ENCODE measurements around the gene PPP2R3B. TPM values are rescaled to one million over a fixed set of nuclear protein-coding genes. Genes with fewer than 3 reads are reported as not detected.
"Not testable (repeated sequence)": the region's sequence is repeated elsewhere in the genome, so short reads cannot be mapped to it uniquely, and the experiment has no call there.

The PPP2R3B gene
- total RNA-seq, 4 donors from 2014 or later, result 7.8 to 27.9 (median 11.6) TPM

- Histone ChIP-seq H3K4me1 (peaks cover 3 to 13% (median 7%) of the 10 kb centered on the region in 4 donors), H3K4me3 (no peak overlapping the region), H3K36me3 (no peaks in the 10 kb centered on the region), H3K27ac (no peak overlapping the region), H3K27me3 (peaks cover 21% of the 10 kb centered on the region), H3K9me3 (no peaks in the 10 kb centered on the region)
- TF ChIP-seq POLR2A (IDR thresholded peaks at IDR 0.05), result no peak
- no peak for TF ChIP-seq EP300 (IDR thresholded peaks at IDR 0.05; ENCODE audit: low read depth)
- TF ChIP-seq CTCF (IDR thresholded peaks at IDR 0.05), result no peak
- TF ChIP-seq POLR2AphosphoS5 (IDR thresholded peaks at IDR 0.05), result no peak
- in situ Hi-C loops (cut with MboI; ENCODE audit: low pct_ligation_motif_present in 1 of 4, low pct_unique_long_range_greater_than_20kb in 1 of 4, low sequenced_read_pairs in 3 of 4) (no loop called here), intact Hi-C loops (cut with DNase I; ENCODE audit: low total_unique reads) (no loop called here)
- no peak for DNase-seq
- WGBS, 2 donors (ENCODE audit: low coverage in 1 of 2), result 85% methylated on average over 15 of the region's 23 CpGs; no CpG with 5 or more reads in 1 of the 2 donors
Measured at GRCh38 chrX:329291-329910, 57.3 kb downstream of the PPP2R3B start.

- intact Hi-C loops (cut with DNase I; ENCODE audit: low total_unique reads) (no loop called here), in situ Hi-C loops (cut with MboI; ENCODE audit: low pct_ligation_motif_present in 1 of 4, low pct_unique_long_range_greater_than_20kb in 1 of 4, low sequenced_read_pairs in 3 of 4) (no loop called here)
- Histone ChIP-seq H3K36me3 (no peaks in the 10 kb centered on the region), H3K27me3 (peaks cover 21% of the 10 kb centered on the region), H3K4me3 (no peak overlapping the region), H3K27ac (no peak overlapping the region), H3K4me1 (peaks cover 3 to 19% (median 9%) of the 10 kb centered on the region in 4 donors), H3K9me3 (no peaks in the 10 kb centered on the region)
- 94% methylated on average over 33 of the region's 33 CpGs; no CpG with 5 or more reads in 1 of the 2 donors for WGBS, 2 donors (ENCODE audit: low coverage in 1 of 2)
- no peak for DNase-seq
- TF ChIP-seq POLR2AphosphoS5 (IDR thresholded peaks at IDR 0.05), result no peak
- no peak for TF ChIP-seq CTCF (IDR thresholded peaks at IDR 0.05)
- no peak for TF ChIP-seq EP300 (IDR thresholded peaks at IDR 0.05; ENCODE audit: low read depth)
- TF ChIP-seq POLR2A (IDR thresholded peaks at IDR 0.05), result no peak
Measured at GRCh38 chrX:327660-328126, 59.0 kb downstream of the PPP2R3B start.

GRCh38 chrX:324664-325063, 62.0 kb downstream of the PPP2R3B start:
- DNase-seq; H3K27me3 ChIP-seq; H3K4me3 ChIP-seq; intact Hi-C loops (cut with DNase I; ENCODE audit: low total_unique reads); H3K36me3 ChIP-seq; H3K9me3 ChIP-seq; H3K27ac ChIP-seq; in situ Hi-C loops (cut with MboI; ENCODE audit: low pct_ligation_motif_present in 1 of 4, low pct_unique_long_range_greater_than_20kb in 1 of 4, low sequenced_read_pairs in 3 of 4): not testable (repeated sequence)
- WGBS, 2 donors (ENCODE audit: low coverage in 1 of 2), result 57 to 80% methylated on average over 5 to 14 of the region's 14 CpGs
- H3K4me1 ChIP-seq, result peaks cover 9 to 25% (median 15%) of the 10 kb centered on the region in 4 donors

GRCh38 chrX:323721-324628, 62.7 kb downstream of the PPP2R3B start:
- peak; percentile 50 for DNase-seq
- intact Hi-C loops (cut with DNase I; ENCODE audit: low total_unique reads), result no loop called here
- in situ Hi-C loops (cut with MboI; ENCODE audit: low pct_ligation_motif_present in 1 of 4, low pct_unique_long_range_greater_than_20kb in 1 of 4, low sequenced_read_pairs in 3 of 4), result no loop called here
- H3K27me3 ChIP-seq, result no peaks in the 10 kb centered on the region
- no peaks in the 10 kb centered on the region for H3K36me3 ChIP-seq
- H3K4me1 ChIP-seq, result peaks cover 9 to 28% (median 18%) of the 10 kb centered on the region in 4 donors
- no peaks in the 10 kb centered on the region for H3K9me3 ChIP-seq
- no peak for TF ChIP-seq POLR2A (IDR thresholded peaks at IDR 0.05)
- H3K4me3 ChIP-seq, result no peak overlapping the region
- WGBS, 2 donors (ENCODE audit: low coverage in 1 of 2), result 62% methylated on average over 37 of the region's 38 CpGs; no CpG with 5 or more reads in 1 of the 2 donors
- H3K27ac ChIP-seq, result peak overlapping the region in 1 of 4 donors; percentile 25
